ENCODE results near the gene OGN. TPM values are rescaled to one million over a fixed set of nuclear protein-coding genes. Genes with fewer than 3 reads are reported as not detected.

OGN gene
- total and polyA plus RNA-seq, 2 of the 13 experiments (the other 11 are each of a cell fraction or from before 2014, with no cell fraction given), result not detected

GRCh38 chr9:92422611-92423338, 18.4 kb upstream of the OGN start:
- no TSS peak for BruUV-seq (replicated peaks)
- H3K27ac ChIP-seq (ENCODE audit: extremely low read length, insufficient read depth, low read length), result no peak overlapping the region
- no peak overlapping the region for H3K9ac ChIP-seq (ENCODE audit: insufficient read depth, low read depth, low read length)
- no peaks in the 10 kb centered on the region for H4K20me1 ChIP-seq (ENCODE audit: insufficient read depth, low read length)
- H3K79me2 ChIP-seq (ENCODE audit: insufficient read depth, low read length), result no peaks in the 10 kb centered on the region
- H2AFZ ChIP-seq (ENCODE audit: low read length), result no peak overlapping the region
- no peak overlapping the region for H3K4me3 ChIP-seq (replicated peaks in 1 of 3; ENCODE audit: insufficient read depth in 1 of 3, low read depth in 2 of 3, low read length in 3 of 3)
- DNase-seq (ENCODE audit: low spot score), result no peak
- in situ Hi-C loops (cut with HindIII; ENCODE audit: extremely low pct_ligation_motif_present, low pct_unique_long_range_greater_than_20kb) (no loop called here), intact Hi-C loops (cut with micrococcal nuclease; ENCODE audit: unreplicated experiment) (no loop called here)
- TF ChIP-seq ZBTB49 (CRISPR knock-in tag; IDR thresholded peaks at IDR 0.05; ENCODE audit: borderline replicate concordance), result no peak
- no peak for TF ChIP-seq MED8 (CRISPR knock-in tag; IDR thresholded peaks at IDR 0.05; ENCODE audit: insufficient replicate concordance)
- TF ChIP-seq NFKB2 (CRISPR knock-in tag; IDR thresholded peaks at IDR 0.05; ENCODE audit: borderline replicate concordance), result no peak
- no peak for TF ChIP-seq ZNF280B (CRISPR knock-in tag; IDR thresholded peaks at IDR 0.05; ENCODE audit: borderline replicate concordance)
- TF ChIP-seq ZIK1 (CRISPR knock-in tag; IDR thresholded peaks at IDR 0.05; ENCODE audit: borderline replicate concordance, low read depth), result no peak
- no peak for TF ChIP-seq ZNF225 (CRISPR knock-in tag; IDR thresholded peaks at IDR 0.05)
- no peak for TF ChIP-seq ZNF530 (CRISPR knock-in tag; IDR thresholded peaks at IDR 0.05; ENCODE audit: low read depth)
- TF ChIP-seq ATF7 (IDR thresholded peaks at IDR 0.05), result no peak
- TF ChIP-seq ATF7 (CRISPR knock-in tag; IDR thresholded peaks at IDR 0.05), result no peak
- no peak for TF ChIP-seq ZNF704 (CRISPR knock-in tag; IDR thresholded peaks at IDR 0.05; ENCODE audit: borderline replicate concordance)
- no peak for TF ChIP-seq BRD4 (CRISPR knock-in tag; IDR thresholded peaks at IDR 0.05)
- no peak for TF ChIP-seq ZNF326 (CRISPR knock-in tag; IDR thresholded peaks at IDR 0.05; ENCODE audit: borderline replicate concordance)
- no peak for TF ChIP-seq ZNF619 (CRISPR knock-in tag; IDR thresholded peaks at IDR 0.05)
- no peak for TF ChIP-seq GTF2F1 (IDR thresholded peaks at IDR 0.05; ENCODE audit: low read length)
- ChIA-PET POLR2A (no interaction called here), CTCF (ENCODE audit: low intra/inter-chr PET ratio, low total read pairs) (no interaction called here)
- ATAC-seq, result no peak
- H3K4me2 ChIP-seq (ENCODE audit: low read depth, low read length), result no peak overlapping the region
- H3K9me3 ChIP-seq (ENCODE audit: low read length), result no peaks in the 10 kb centered on the region
- no peaks in the 10 kb centered on the region for H3K27me3 ChIP-seq (ENCODE audit: control insufficient read depth in 1 of 2, insufficient read depth in 2 of 2, low read length in 2 of 2)
- FAIRE-seq, result no peak
- no peaks in the 10 kb centered on the region for H3K36me3 ChIP-seq (replicated peaks in 1 of 2; ENCODE audit: control insufficient read depth in 1 of 2, insufficient read depth in 2 of 2, low read length in 2 of 2)
- H3K4me1 ChIP-seq (ENCODE audit: insufficient read depth, low read length), result no peaks in the 10 kb centered on the region
- 95% methylated on average over 2 of the region's 2 CpGs for WGBS (ENCODE audit: low lambda C conversion rate)

Measured in HepG2 (cell line).